ENCODE measurements around the gene LSM14A.
"Not testable (repeated sequence)": the region's sequence is repeated elsewhere in the genome, so short reads cannot be mapped to it uniquely, and the experiment has no call there.

Gene LSM14A

GRCh38 chr19:34244611-34245299 lies 72.5 kb downstream of the LSM14A start:
- DNase-seq (ENCODE audit: extremely low read depth, low read depth): no peak
- no peak for TF ChIP-seq CTCF (IDR thresholded peaks at IDR 0.05; ENCODE audit: low read depth, low read length)

- no peak for DNase-seq (ENCODE audit: extremely low read depth, low read depth)
- TF ChIP-seq CTCF (IDR thresholded peaks at IDR 0.05; ENCODE audit: low read depth, low read length): no peak
These were observed 74.0 kb downstream of the LSM14A start for GRCh38 chr19:34246340-34246739.

- no peak for DNase-seq (ENCODE audit: extremely low read depth, low read depth)
- no peak for TF ChIP-seq CTCF (IDR thresholded peaks at IDR 0.05; ENCODE audit: low read depth, low read length)
These were observed 76.6 kb downstream of the LSM14A start for GRCh38 chr19:34248941-34249340.

GRCh38 chr19:34253167-34253566 lies 80.9 kb downstream of the LSM14A start:
- not testable (repeated sequence) for DNase-seq (ENCODE audit: extremely low read depth, low read depth)

DNA sequence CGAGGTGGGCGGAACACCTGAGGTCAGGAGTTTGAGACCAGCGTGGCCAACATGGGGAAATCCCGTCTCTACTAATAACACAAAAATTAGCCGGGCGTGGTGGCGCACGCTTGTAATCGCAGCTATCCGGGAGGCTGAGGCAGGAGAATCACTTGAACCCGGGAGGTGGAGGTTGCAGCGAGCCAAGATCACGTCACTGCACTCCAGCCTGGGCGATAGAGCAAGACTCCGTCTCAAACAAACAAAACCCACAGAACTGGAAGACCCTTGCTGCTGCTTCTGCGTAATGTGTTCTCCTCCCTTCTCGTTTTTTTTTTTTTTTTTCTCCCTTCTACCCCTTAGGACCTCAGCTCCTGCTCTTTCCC lies 81.4 kb downstream of the LSM14A start:
- DNase-seq (ENCODE audit: extremely low read depth, low read depth): not testable (repeated sequence)

- DNase-seq (ENCODE audit: extremely low read depth, low read depth): no peak
- no peak for TF ChIP-seq CTCF (IDR thresholded peaks at IDR 0.05; ENCODE audit: low read depth, low read length)
These were observed 81.9 kb downstream of the LSM14A start, which contains the start of gene GARRE1 for GRCh38 chr19:34254046-34254697. GARRE1 (plus strand) TSS chr19:34254554; CDS start chr19:34300474, 45,920 bp downstream.

- TF ChIP-seq CTCF (IDR thresholded peaks at IDR 0.05; ENCODE audit: low read depth, low read length): no peak
- DNase-seq (ENCODE audit: extremely low read depth, low read depth): no peak
These were observed 82.6 kb downstream of the LSM14A start for GRCh38 chr19:34254698-34255432.

GRCh38 chr19:34255546-34255945 lies 83.2 kb downstream of the LSM14A start:
- DNase-seq (ENCODE audit: extremely low read depth, low read depth): no peak
- no peak for TF ChIP-seq CTCF (IDR thresholded peaks at IDR 0.05; ENCODE audit: low read depth, low read length)
